ENCODE results near the gene ULK4. TPM values are rescaled to one million over a fixed set of nuclear protein-coding genes. Genes with fewer than 3 reads are reported as not detected.
"Not testable (repeated sequence)": the region's sequence is repeated elsewhere in the genome, so short reads cannot be mapped to it uniquely, and the experiment has no call there.

ULK4 gene
- total RNA-seq, 1 experiment from 2014 or later = 3.6 TPM

DNA sequence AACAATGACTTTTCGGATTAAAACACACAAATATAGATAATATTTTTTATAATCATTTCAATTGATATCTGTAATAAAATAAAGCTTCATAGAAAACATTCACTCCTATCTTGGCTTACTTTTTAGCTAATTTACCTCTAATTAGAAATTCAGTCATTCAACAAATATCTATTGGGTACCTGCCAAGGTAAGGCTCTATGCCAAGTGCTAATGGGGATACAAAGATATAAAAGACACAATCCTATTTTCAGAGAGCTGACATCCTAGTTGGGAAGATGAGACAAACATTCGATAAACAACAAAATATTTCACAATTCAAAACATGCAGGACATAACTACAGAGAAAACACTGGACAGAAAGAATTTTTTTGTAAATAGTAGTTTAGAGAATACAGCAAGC is 63.3 kb downstream of the ULK4 start:
- H3K4me3 ChIP-seq = no peak overlapping the region
- H3K27me3 ChIP-seq = no peaks in the 10 kb centered on the region
- DNase-seq = no peak
- H3K36me3 ChIP-seq = no peaks in the 10 kb centered on the region
- H3K9me3 ChIP-seq = no peaks in the 10 kb centered on the region

DNA sequence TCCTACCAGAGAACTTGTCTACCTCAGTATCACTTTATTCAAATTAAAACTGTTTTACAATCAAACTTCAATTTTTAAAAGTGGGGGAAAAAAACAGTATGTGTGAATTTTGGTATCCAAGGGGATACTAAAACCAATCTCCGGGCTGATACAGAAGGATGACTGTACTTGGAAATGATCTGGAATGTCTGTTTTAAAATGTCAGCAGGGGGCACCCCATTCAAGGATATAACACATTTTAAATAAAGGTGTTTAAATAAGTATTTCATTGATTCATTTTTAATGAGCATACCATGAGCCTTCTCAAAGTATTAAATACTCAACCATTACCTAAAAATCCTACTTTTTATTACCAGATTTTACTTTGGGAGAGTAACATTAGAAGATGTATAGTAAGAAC is 67.9 kb downstream of the ULK4 start:
- no peak for DNase-seq
- Histone ChIP-seq H3K9me3 (no peaks in the 10 kb centered on the region), H3K27me3 (no peaks in the 10 kb centered on the region), H3K4me3 (no peak overlapping the region), H3K36me3 (no peaks in the 10 kb centered on the region)

DNA sequence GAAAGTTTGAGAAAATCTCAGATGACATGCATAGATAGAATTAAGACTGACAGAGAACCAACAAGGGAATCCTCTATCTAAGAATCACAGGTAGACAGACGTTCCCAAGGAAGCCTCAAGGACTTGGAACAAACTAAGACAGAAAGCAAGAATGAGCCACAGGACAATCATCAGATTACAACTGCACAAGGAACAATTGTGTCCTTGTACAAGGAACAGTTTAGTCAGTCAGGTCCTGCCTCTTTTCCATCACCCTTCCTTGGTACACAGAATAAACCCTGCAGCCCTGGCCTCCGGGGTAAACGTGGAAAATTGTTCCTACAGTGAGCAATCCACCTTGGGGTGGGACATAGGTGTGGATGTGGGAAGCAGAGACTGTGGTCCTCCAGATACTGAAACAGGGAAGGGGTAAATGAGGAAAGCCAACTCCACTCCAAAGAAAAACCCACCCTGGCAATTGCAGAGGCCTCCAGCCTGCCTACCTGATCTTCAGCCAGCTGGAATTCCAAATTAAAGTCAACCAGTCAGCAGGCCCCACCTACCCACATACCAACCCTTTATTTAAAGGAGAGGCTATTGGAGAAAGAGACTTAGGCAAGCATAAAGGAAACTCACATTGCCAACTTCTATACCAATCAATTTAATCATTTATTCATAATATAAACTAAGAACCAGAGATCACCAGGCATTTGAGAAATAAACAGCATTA is 73.4 kb downstream of the ULK4 start:
- Histone ChIP-seq H3K9me3 (no peaks in the 10 kb centered on the region), H3K36me3 (no peaks in the 10 kb centered on the region), H3K4me3 (no peak overlapping the region), H3K27me3 (no peaks in the 10 kb centered on the region)
- DNase-seq = no peak

DNA sequence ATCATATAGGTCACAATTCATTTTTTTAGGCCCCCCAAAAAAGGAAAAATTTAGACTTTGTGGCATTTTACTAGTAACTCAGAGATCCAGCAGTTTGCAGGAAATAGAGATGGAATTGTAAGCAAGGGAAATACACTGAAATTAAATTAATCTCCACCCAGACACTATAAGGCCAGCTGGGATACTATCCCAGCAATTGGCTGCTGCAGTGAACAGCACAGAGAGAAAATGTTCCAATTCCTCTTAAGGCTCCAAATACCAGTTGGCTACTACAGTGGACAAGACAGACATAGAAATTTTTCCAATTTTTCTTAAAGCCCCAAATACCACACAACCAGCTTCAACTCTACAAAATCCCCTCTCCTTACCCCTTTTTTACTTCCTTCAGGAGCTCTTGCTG is 78.9 kb downstream of the ULK4 start:
- H3K27me3 ChIP-seq = no peaks in the 10 kb centered on the region

DNA sequence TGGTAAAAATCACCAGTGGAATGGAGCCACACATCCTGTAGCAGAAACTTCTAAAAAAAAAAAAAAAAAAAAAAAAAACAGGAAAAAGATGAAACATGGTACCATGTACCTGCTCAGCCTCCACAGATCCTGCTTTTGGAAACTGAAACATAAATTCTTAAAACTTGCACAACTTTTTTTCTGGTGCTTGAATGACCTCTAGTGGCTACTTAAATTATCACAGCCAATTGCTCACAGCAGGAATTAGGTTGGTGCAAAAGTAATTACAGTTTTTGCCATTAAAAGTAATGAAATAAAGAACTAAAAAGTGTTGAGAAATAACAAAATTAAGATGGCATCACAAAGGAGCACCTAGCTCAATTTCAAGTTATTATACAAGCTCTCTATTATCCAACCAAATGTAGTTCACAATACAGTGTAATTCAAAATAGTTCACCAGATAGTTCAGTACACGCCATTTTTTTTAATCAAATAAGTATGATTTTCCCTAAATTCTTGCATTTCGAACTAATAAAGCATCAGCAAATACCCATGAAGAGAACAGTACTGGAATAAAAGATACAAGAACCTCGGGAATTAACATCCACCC is 80.6 kb downstream of the ULK4 start:
- Histone ChIP-seq H3K9me3 (no peaks in the 10 kb centered on the region), H3K4me3 (no peak overlapping the region), H3K36me3 (no peaks in the 10 kb centered on the region), H3K27me3 (no peaks in the 10 kb centered on the region)
- no peak for DNase-seq

More for the DNA sequence above, 78.9 kb downstream of the ULK4 start:
- H3K4me3 ChIP-seq = no peak overlapping the region
- no peak for DNase-seq
- H3K36me3 ChIP-seq = no peaks in the 10 kb centered on the region
- H3K9me3 ChIP-seq = no peaks in the 10 kb centered on the region

DNA sequence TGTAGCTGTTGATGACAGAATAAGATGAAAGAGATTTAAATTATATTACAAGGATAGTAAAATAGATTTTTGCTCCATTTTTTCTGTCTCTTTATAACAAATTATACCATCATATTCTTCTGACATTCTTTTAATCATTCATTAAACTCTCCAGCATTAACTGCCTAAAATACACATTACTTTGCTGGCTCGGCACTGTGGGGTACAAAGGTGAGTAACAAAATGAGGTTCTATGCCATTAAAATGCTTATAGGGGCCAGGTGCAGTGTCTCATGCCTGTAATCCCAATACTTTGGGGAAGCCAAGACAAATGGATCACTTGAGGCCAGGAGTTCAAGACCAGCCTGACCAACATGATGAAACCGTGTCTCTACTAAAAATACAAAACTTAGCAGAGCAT is 81.5 kb downstream of the ULK4 start:
- Histone ChIP-seq H3K9me3 (no peaks in the 10 kb centered on the region), H3K4me3 (no peak overlapping the region), H3K36me3 (no peaks in the 10 kb centered on the region), H3K27me3 (no peaks in the 10 kb centered on the region)
- no peak for DNase-seq

DNA sequence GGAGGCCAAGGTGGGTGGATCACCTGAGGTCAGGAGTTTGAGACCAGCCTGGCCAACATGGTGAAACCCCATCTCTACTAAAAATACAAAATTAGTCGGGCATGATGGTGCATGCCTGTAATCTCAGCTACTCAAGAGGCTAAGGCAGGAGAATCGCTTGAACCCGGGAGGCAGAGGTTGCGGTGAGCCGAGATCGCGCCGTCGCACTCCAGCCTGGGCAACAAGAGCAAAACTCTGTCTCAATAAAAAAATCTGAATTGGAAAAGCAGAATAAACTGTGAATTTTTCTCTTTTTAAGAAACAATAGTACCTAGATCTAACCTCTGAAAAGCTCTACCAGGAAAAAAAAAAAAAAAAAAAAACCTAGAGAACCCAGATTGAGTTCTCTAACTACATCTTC is 84.2 kb downstream of the ULK4 start:
- not testable (repeated sequence) for DNase-seq, H3K36me3 ChIP-seq, H3K9me3 ChIP-seq

DNA sequence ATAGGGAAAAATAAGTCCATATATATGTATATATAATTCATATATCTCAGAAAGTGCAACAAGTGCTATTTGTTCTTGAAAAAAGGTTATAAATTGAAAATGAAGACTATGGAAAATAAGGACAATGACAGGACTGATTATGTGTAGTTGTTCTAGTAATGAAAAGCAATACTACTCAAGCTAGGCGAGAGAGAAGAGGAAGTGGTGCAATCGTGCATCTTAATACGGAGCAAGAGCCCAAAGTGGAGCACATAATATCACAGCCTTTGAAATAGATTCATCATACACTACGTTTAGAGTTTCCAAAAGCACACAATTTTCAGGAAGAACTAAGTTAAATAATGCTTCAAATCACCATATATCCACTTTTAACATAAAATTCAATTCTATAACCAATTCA is 87.9 kb downstream of the ULK4 start:
- no peak for DNase-seq
- H3K4me3 ChIP-seq = no peak overlapping the region
- H3K9me3 ChIP-seq = no peaks in the 10 kb centered on the region
- no peaks in the 10 kb centered on the region for H3K27me3 ChIP-seq
- H3K36me3 ChIP-seq = no peaks in the 10 kb centered on the region

More for the DNA sequence above, 84.2 kb downstream of the ULK4 start:
- not testable (repeated sequence) for H3K4me3 ChIP-seq, H3K27me3 ChIP-seq

DNA sequence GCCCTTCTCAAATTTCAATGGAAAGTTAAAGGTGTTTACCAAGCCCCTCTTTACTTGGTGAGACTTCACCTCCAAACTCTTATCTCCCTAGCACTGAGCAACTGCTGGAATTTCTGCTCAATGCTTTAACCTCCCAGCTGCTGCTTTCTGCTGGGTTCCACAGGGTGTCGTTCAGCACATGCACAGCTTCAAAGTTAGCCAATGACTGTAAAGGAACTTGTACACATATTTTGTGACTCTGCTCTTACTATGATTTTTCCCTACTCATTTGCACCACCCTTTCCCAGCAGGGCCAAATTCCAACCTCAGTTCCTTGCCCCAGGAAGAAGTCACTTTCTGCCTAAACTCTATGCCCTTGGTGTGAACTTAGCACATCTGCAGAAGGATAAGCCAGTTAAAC is 89.7 kb downstream of the ULK4 start:
- no peak for DNase-seq
- H3K9me3 ChIP-seq = no peaks in the 10 kb centered on the region
- H3K4me3 ChIP-seq = no peak overlapping the region
- H3K27me3 ChIP-seq = no peaks in the 10 kb centered on the region
- no peaks in the 10 kb centered on the region for H3K36me3 ChIP-seq

DNA sequence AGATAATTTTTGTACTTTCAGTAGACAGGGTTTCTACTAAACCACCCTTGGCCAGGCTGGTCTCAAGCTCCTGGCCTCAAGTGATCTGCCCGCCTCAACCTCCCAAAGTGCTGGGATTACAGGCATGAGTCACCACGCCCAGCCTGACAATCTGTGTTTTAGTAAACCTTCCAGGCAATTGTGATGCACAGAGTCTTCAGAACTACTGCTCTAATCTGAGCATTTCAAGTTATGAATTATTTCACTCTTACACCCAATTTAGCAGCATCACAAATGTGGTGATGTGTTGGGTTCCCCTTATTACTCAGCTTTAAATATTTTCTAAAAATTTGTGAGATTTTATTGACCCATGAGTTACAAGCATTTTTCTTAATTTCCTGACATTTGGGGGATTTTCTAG is 94.4 kb downstream of the ULK4 start:
- Histone ChIP-seq H3K9me3 (no peaks in the 10 kb centered on the region), H3K27me3 (no peaks in the 10 kb centered on the region), H3K36me3 (no peaks in the 10 kb centered on the region), H3K4me3 (no peak overlapping the region)
- DNase-seq = no peak

DNA sequence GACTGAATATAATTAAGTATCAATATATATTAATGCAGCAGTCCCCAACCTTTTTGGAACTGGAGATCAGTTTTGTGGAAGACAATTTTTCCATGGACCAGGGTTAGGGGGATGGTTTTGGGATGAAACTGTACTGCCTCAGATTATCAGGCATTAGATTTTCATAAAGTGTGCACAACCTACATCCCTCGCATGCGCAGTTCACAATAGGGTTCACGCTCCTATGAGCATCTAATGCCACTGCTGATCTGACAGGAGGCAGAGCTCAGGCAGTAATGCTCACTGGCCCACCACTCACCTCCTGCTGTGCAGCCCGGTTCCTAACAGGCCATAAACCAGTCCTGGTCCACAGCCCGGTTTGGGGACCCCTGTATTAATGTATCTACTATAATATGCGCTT is 95.6 kb downstream of the ULK4 start:
- H3K4me3 ChIP-seq = no peak overlapping the region
- H3K36me3 ChIP-seq = no peaks in the 10 kb centered on the region
- H3K27me3 ChIP-seq = no peaks in the 10 kb centered on the region
- DNase-seq = no peak
- H3K9me3 ChIP-seq = no peaks in the 10 kb centered on the region

DNA sequence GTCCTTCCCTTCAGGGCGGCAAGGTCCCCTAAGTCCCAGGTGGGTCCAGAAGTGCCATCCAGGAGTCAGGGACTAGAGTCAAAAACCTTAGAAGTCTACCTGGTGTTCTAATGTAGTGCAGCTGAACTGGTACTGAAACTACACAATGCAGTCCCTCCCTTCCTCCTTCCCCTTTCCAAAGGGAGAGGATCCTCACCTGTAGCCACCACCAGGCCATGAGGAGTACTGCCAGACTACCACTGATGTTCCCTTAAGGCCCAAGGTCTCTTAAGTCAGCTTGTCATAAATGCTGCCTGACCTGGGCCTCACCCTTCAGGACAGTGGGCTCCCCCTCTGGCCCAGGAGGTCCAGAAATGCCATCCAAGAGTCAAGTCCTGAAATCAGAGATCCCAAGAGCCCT is 98.9 kb downstream of the ULK4 start:
- H3K4me3 ChIP-seq = no peak overlapping the region
- H3K27me3 ChIP-seq = no peaks in the 10 kb centered on the region
- no peaks in the 10 kb centered on the region for H3K9me3 ChIP-seq
- H3K36me3 ChIP-seq = no peaks in the 10 kb centered on the region
- DNase-seq = no peak

DNA sequence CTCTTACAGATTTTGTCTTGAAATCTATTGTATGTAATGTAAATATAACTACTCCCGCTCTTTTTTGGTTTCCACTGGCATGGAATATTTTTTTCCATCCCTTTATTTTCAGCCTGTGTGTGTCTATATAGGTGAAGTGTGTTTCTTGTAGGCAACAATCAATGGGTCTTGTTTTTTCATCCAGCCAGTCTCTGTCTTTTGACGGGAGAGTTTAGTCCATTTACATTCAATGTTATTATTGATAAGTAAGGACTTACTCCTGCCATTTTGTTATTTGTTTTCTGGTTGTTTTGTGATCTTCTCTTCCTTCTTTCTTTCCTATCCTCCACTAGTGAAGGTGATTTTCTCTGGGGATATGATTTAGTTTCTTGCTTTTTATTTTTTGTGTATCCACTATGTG is 101.4 kb downstream of the ULK4 start:
- H3K9me3 ChIP-seq, DNase-seq, H3K4me3 ChIP-seq, H3K27me3 ChIP-seq, H3K36me3 ChIP-seq: not testable (repeated sequence)

DNA sequence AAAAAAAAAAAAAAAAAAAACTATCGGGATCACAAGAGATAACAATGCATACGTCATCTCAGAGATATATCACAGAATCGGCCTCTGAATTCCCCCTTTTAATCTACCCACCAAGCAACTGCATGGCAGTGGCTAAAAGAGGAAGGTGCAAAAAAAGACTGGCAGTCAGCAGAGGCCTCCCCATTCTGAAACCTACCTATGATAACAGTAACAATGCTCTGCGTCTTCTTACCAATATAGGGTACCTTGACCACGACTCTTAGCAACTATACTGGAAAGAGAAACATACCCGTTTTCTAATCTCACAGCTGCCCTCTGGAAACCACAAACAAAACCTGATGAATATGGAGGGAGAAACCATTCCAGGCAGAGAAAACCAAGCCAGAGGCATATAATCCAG is 106.9 kb downstream of the ULK4 start:
- Histone ChIP-seq H3K9me3 (no peaks in the 10 kb centered on the region), H3K27me3 (no peaks in the 10 kb centered on the region)

DNA sequence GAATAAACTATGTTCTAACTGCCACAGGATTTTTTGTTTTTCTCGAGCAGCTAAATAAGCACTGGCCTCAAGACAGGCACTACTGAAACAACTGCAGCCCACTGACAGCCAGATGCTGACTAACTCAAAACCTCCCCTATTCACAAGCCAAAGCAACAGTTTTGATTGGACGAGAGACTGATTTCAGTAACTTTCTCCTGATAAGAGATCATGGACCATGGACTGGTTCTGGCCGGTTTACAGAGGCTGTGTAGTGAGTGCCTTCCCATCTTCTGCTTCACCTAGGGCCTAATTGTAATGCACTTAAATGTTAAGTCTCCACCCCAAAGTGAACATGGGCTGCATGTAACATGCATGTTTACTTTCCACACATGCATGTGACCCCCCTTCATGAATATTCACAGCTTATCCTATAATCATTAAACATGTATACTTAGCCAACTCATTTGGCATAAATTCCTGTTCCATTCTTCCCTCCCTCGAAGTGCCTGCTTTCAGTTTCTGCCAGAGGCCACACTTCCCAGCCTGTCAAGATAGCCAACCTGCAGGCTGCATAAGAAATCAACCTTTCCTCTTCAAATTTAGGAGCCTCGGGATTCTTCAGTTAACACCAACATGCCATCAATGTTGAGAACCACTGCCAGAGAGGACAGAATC is 108.2 kb downstream of the ULK4 start:
- H3K27me3 ChIP-seq = no peaks in the 10 kb centered on the region
- no peaks in the 10 kb centered on the region for H3K9me3 ChIP-seq
- H3K36me3 ChIP-seq = no peaks in the 10 kb centered on the region
- H3K4me3 ChIP-seq = no peak overlapping the region
- no peak for DNase-seq

More for the DNA sequence above, 106.9 kb downstream of the ULK4 start:
- Histone ChIP-seq H3K4me3 (no peak overlapping the region), H3K36me3 (no peaks in the 10 kb centered on the region)
- DNase-seq = no peak

DNA sequence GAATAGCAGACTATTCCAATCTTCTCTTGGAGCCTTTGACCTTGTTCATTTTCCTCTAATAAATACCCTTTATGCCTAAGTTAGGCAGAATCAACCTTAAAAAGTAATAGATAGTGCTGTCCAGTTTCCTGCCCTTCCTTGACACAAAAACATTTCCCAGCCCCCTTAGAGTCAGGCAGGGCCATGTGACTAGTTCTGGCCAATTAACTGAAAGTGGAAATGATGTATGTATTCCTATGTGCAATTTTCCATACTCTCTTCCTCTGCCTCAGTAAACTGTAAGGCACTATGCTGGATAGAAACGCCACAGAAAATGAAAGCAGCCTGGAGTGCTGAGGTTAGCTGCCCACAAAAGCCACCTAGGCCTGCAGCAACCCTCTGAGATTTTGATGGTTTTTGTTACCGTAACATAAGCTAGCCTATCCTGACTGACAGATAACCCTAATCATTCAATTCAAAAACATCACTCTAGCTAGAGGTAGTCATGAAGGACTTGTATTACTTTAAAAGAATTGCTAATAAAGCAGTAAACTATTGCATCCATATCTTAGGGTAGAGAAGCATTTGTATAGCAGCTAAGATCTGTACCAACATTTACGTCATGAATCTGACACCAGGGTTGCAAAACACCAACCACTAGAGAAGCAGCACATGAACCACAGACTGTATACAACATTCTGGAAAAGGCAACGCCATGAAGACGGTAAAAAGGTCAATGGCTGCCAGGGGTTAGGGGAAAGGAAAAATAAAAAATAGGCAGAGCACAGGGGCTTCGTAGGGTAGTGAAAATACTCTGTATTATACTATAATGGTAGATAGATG is 112.9 kb downstream of the ULK4 start:
- Histone ChIP-seq H3K36me3 (no peaks in the 10 kb centered on the region), H3K27me3 (no peaks in the 10 kb centered on the region), H3K4me3 (no peak overlapping the region), H3K9me3 (no peaks in the 10 kb centered on the region)
- DNase-seq = no peak

DNA sequence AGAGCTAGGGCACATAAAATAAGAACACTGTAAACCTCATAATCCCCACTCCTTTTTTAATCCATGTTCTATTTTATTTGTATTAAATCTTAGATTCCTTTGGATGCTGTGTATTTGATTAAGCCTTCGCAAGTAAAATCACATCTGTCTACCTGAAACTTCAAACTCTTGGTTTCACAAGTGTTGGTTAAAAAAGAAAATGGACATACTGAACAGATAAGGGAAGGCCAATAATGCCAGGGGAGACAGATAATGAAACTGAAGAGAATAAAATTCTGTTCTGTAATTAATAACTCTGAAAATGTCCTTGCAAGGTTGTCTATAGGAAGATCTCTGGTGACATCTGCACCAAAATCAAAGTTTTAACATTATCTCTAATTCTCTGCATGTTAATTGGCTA is 114.2 kb downstream of the ULK4 start:
- no peaks in the 10 kb centered on the region for H3K9me3 ChIP-seq
- no peaks in the 10 kb centered on the region for H3K36me3 ChIP-seq
- no peak overlapping the region for H3K4me3 ChIP-seq
- no peaks in the 10 kb centered on the region for H3K27me3 ChIP-seq
- DNase-seq = no peak

Data from MG63 (cell line).